ENCODE measurements around the gene HMCN2. TPM values are rescaled to one million over a fixed set of nuclear protein-coding genes. Genes with fewer than 3 reads are reported as not detected.

Gene HMCN2
- total RNA-seq, 1 donor from 2014 or later = 9.3 TPM

DNA sequence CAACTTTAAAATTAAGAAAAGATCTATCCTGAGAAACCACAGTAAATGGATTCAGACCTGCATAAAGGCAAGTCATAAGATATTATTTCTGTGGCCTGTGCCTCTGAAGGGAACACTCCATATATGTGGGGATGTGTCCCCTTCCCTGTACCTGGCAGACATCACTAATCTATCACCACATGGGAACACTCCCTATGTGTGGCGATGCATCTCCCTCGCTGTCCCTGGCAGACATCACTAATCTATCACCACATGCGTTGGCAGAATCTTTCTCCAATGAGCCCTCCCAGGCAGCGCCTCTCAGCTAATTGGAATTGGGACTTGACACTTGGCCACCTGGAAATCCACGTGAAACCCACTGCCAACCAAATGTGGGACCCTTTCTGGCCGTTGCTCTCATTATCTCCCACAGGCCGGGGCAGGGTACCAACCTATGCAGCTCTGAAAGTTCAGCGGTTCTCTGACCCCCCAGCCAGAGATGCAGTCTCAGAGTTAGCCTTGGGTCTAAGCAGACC is 154.0 kb downstream of the HMCN2 start:
- no peak for DNase-seq
- Mint-ChIP-seq H3K27ac (ENCODE audit: unreplicated experiment) (no peak overlapping the region), H3K4me1 (ENCODE audit: low read depth, unreplicated experiment) (peaks cover 21% of the 10 kb centered on the region), H3K36me3 (ENCODE audit: unreplicated experiment) (peaks cover 8% of the 10 kb centered on the region), H3K4me3 (ENCODE audit: unreplicated experiment) (no peak overlapping the region), H3K9me3 (ENCODE audit: unreplicated experiment) (peaks cover 17% of the 10 kb centered on the region), H3K27me3 (ENCODE audit: unreplicated experiment) (peaks cover 19% of the 10 kb centered on the region)
- TF ChIP-seq, protein P1, sequence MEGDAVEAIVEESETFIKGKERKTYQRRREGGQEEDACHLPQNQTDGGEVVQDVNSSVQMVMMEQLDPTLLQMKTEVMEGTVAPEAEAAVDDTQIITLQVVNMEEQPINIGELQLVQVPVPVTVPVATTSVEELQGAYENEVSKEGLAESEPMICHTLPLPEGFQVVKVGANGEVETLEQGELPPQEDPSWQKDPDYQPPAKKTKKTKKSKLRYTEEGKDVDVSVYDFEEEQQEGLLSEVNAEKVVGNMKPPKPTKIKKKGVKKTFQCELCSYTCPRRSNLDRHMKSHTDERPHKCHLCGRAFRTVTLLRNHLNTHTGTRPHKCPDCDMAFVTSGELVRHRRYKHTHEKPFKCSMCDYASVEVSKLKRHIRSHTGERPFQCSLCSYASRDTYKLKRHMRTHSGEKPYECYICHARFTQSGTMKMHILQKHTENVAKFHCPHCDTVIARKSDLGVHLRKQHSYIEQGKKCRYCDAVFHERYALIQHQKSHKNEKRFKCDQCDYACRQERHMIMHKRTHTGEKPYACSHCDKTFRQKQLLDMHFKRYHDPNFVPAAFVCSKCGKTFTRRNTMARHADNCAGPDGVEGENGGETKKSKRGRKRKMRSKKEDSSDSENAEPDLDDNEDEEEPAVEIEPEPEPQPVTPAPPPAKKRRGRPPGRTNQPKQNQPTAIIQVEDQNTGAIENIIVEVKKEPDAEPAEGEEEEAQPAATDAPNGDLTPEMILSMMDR (IDR thresholded peaks at IDR 0.05; ENCODE audit: partially characterized antibody, unreplicated experiment) = no peak

GRCh38 chr9:130421154-130421801 is 155.7 kb downstream of the HMCN2 start:
- peaks cover 21% of the 10 kb centered on the region for H3K27me3 Mint-ChIP-seq (ENCODE audit: unreplicated experiment)
- H3K27ac Mint-ChIP-seq (ENCODE audit: unreplicated experiment) = peak overlapping the region; percentile 93
- TF ChIP-seq, protein P1 (IDR thresholded peaks at IDR 0.05; ENCODE audit: partially characterized antibody, unreplicated experiment) = no peak
- peak overlapping the region; percentile 64 for H3K4me3 Mint-ChIP-seq (ENCODE audit: unreplicated experiment)
- H3K9me3 Mint-ChIP-seq (ENCODE audit: unreplicated experiment) = peaks cover 17% of the 10 kb centered on the region
- H3K36me3 Mint-ChIP-seq (ENCODE audit: unreplicated experiment) = peaks cover 8% of the 10 kb centered on the region
- peaks cover 21% of the 10 kb centered on the region for H3K4me1 Mint-ChIP-seq (ENCODE audit: low read depth, unreplicated experiment)
- DNase-seq = peak; percentile 46

DNA sequence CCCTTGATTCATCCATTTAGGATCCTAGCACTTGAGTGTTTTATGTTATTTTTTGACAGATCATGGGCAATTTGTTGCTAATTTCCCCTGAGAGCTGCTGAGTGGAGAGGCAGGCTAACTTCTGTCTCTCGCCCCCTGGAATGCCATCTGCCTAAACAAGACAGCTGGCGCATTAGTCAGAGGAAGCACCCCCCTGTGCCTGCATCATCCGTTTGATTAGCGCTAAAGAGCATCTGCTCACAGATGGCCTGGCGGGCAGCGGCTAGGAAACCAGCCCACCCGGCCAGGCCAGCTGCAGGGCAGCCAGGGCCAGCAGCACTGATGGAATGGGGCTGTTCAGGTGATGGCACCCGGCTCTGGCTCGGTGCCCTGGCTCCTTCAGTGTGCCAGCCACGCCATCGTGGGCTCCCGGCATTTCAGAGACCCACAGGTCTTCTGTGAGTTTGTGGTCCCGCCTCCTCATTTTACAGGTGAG is 156.3 kb downstream of the HMCN2 start:
- peak overlapping the region; percentile 64 for H3K4me3 Mint-ChIP-seq (ENCODE audit: unreplicated experiment)
- peaks cover 24% of the 10 kb centered on the region for H3K4me1 Mint-ChIP-seq (ENCODE audit: low read depth, unreplicated experiment)
- peaks cover 17% of the 10 kb centered on the region for H3K9me3 Mint-ChIP-seq (ENCODE audit: unreplicated experiment)
- peak overlapping the region; percentile 93 for H3K27ac Mint-ChIP-seq (ENCODE audit: unreplicated experiment)
- peak; percentile 90 for DNase-seq
- H3K36me3 Mint-ChIP-seq (ENCODE audit: unreplicated experiment) = peaks cover 8% of the 10 kb centered on the region
- TF ChIP-seq, protein P1 (IDR thresholded peaks at IDR 0.05; ENCODE audit: partially characterized antibody, unreplicated experiment) = no peak
- H3K27me3 Mint-ChIP-seq (ENCODE audit: unreplicated experiment) = peaks cover 22% of the 10 kb centered on the region

GRCh38 chr9:130422546-130422945 is 157.0 kb downstream of the HMCN2 start:
- DNase-seq = no peak
- TF ChIP-seq, protein P1 (IDR thresholded peaks at IDR 0.05; ENCODE audit: partially characterized antibody, unreplicated experiment) = no peak
- Mint-ChIP-seq H3K9me3 (ENCODE audit: unreplicated experiment) (peaks cover 17% of the 10 kb centered on the region), H3K27me3 (ENCODE audit: unreplicated experiment) (peaks cover 22% of the 10 kb centered on the region), H3K36me3 (ENCODE audit: unreplicated experiment) (peaks cover 8% of the 10 kb centered on the region), H3K4me1 (ENCODE audit: low read depth, unreplicated experiment) (peaks cover 27% of the 10 kb centered on the region), H3K27ac (ENCODE audit: unreplicated experiment) (peak overlapping the region; percentile 93), H3K4me3 (ENCODE audit: unreplicated experiment) (no peak overlapping the region)

- Mint-ChIP-seq H3K27ac (ENCODE audit: unreplicated experiment) (peak overlapping the region; percentile 28), H3K4me3 (ENCODE audit: unreplicated experiment) (no peak overlapping the region), H3K4me1 (ENCODE audit: low read depth, unreplicated experiment) (peaks cover 27% of the 10 kb centered on the region), H3K27me3 (ENCODE audit: unreplicated experiment) (peaks cover 22% of the 10 kb centered on the region), H3K36me3 (ENCODE audit: unreplicated experiment) (peaks cover 8% of the 10 kb centered on the region), H3K9me3 (ENCODE audit: unreplicated experiment) (peaks cover 15% of the 10 kb centered on the region)
- DNase-seq = no peak
- TF ChIP-seq, protein P1 (IDR thresholded peaks at IDR 0.05; ENCODE audit: partially characterized antibody, unreplicated experiment) = no peak
These were observed 157.7 kb downstream of the HMCN2 start for GRCh38 chr9:130423272-130423671.

All from glutamatergic neuron (in vitro differentiated cells).